Measurements from ENCODE around the gene SLC24A4.
"Not testable (repeated sequence)": the region's sequence is repeated elsewhere in the genome, so short reads cannot be mapped to it uniquely, and the experiment has no call there.

Gene SLC24A4

GRCh38 chr14:92373336-92373735 lies 50.4 kb downstream of the SLC24A4 start:
- no peak for DNase-seq

- DNase-seq: no peak
Measured at GRCh38 chr14:92380131-92380530, 57.2 kb downstream of the SLC24A4 start.

GRCh38 chr14:92380582-92380981 lies 57.6 kb downstream of the SLC24A4 start:
- no peak for DNase-seq

- no peak for DNase-seq
Measured at GRCh38 chr14:92382677-92383076, 59.7 kb downstream of the SLC24A4 start.

GRCh38 chr14:92383805-92384204 lies 60.8 kb downstream of the SLC24A4 start:
- no peak for DNase-seq

GRCh38 chr14:92384461-92385133 lies 61.6 kb downstream of the SLC24A4 start:
- DNase-seq: no peak

- no peak for DNase-seq
Measured at GRCh38 chr14:92385561-92385960, 62.6 kb downstream of the SLC24A4 start.

- no peak for DNase-seq
Measured at GRCh38 chr14:92386165-92386564, 63.2 kb downstream of the SLC24A4 start.

GRCh38 chr14:92386637-92387036 lies 63.7 kb downstream of the SLC24A4 start:
- DNase-seq: no peak

GRCh38 chr14:92387578-92387977 lies 64.6 kb downstream of the SLC24A4 start:
- DNase-seq: no peak

GRCh38 chr14:92389598-92390158 lies 66.7 kb downstream of the SLC24A4 start:
- DNase-seq: no peak

GRCh38 chr14:92391726-92392125 lies 68.8 kb downstream of the SLC24A4 start:
- no peak for DNase-seq

- DNase-seq: no peak
Measured at GRCh38 chr14:92392711-92393110, 69.7 kb downstream of the SLC24A4 start.

GRCh38 chr14:92397150-92397952 lies 74.4 kb downstream of the SLC24A4 start:
- no peak for DNase-seq

GRCh38 chr14:92397953-92398564 lies 75.1 kb downstream of the SLC24A4 start:
- DNase-seq: no peak

- no peak for DNase-seq
Measured at GRCh38 chr14:92398888-92399636, 76.1 kb downstream of the SLC24A4 start.

GRCh38 chr14:92400579-92401444 lies 77.8 kb downstream of the SLC24A4 start:
- DNase-seq: no peak

GRCh38 chr14:92401561-92401960 lies 78.6 kb downstream of the SLC24A4 start:
- no peak for DNase-seq

- not testable (repeated sequence) for DNase-seq
Measured at GRCh38 chr14:92402500-92402899, 79.5 kb downstream of the SLC24A4 start.

GRCh38 chr14:92404018-92404417 lies 81.1 kb downstream of the SLC24A4 start:
- DNase-seq: no peak

GRCh38 chr14:92404421-92404820 lies 81.5 kb downstream of the SLC24A4 start:
- DNase-seq: no peak

- DNase-seq: no peak
Measured at GRCh38 chr14:92404938-92405337, 82.0 kb downstream of the SLC24A4 start.
